Measurements from ENCODE around the gene LDB2.

GRCh38 chr4:16544869-16545268, 353.6 kb downstream of the LDB2 start:
- TF ChIP-seq CTCF (conservative IDR thresholded peaks at IDR 0.05; ENCODE audit: low read length) (no peak), EZH2phosphoT487 (IDR thresholded peaks at IDR 0.05; ENCODE audit: borderline replicate concordance, low read depth, low read length) (no peak)
